Activated CD8-positive, alpha-beta T cell treated with anti-CD3 and anti-CD28 coated beads, Interleukin-2, amount 10 ng/mL, durations not matched to agents 7 days and 5 days (primary cell): ENCODE results near the gene ST6GALNAC2. TPM values are rescaled to one million over a fixed set of nuclear protein-coding genes. Genes with fewer than 3 reads are reported as not detected.
"Not testable (repeated sequence)": the region's sequence is repeated elsewhere in the genome, so short reads cannot be mapped to it uniquely, and the experiment has no call there.

Experiments used
- ATAC-seq: fragments of 150-1000 bp; cut with Tn5 transposase; one replicate; pipeline ENCODE4 v1.10.0; 2021; ENCODE audit warnings: moderate library complexity
- CTCF ChIA-PET: fragments of 350-600 bp; sonication (Branson Sonifier 250); formaldehyde crosslinking; loops from one replicate; lab custom pipeline; 2021; ENCODE audit warnings: antibody characterized with exemption; lab: Charles Lee
- POLR2A ChIA-PET: fragments of 350-600 bp; sonication (Branson Sonifier 250); formaldehyde crosslinking; loops from one replicate; lab custom pipeline; 2021; ENCODE audit warnings: antibody characterized with exemption; lab: Charles Lee
- DNase-seq: peaks from one replicate; pipeline ENCODE4 v3.0.0-alpha.2; 2020
- H3K27ac Mint-ChIP-seq: one replicate; pipeline ENCODE4 v1.8.0; 2021; ENCODE audit warnings: mild to moderate bottlenecking, mixed read lengths
- H3K27me3 Mint-ChIP-seq: one replicate; pipeline ENCODE4 v1.8.0; 2021; ENCODE audit warnings: low read depth, mixed read lengths
- H3K36me3 Mint-ChIP-seq: one replicate; pipeline ENCODE4 v1.8.0; 2021; ENCODE audit warnings: low read depth, mixed read lengths
- H3K4me1 Mint-ChIP-seq: one replicate; pipeline ENCODE4 v1.8.0; 2021; ENCODE audit warnings: low read depth, mixed read lengths
- H3K4me3 Mint-ChIP-seq: one replicate; pipeline ENCODE4 v1.8.0; 2021; ENCODE audit warnings: mild to moderate bottlenecking, mixed read lengths
- H3K9me3 Mint-ChIP-seq: one replicate; pipeline ENCODE4 v1.8.0; 2022; ENCODE audit warnings: mixed read lengths; ENCODE audit not compliant: insufficient read depth
- total RNA-seq, 2 experiments: library from RNA; stranded (reverse); gene quantifications; one replicate each; pipeline ENCODE4 v1.2.3, GENCODE V29; 2021

ST6GALNAC2 gene
- total RNA-seq, 2 experiments from 2014 or later = not detected

GRCh38 chr17:76568811-76569221 lies 16.8 kb downstream of the ST6GALNAC2 start:
- ChIA-PET CTCF (interaction anchor here (1.8 to 4.3 kb wide), 3 partner anchors 17 to 56 kb away, joined by 5 to 17 read pairs (median 7); no protein-coding TSS in a partner anchor), POLR2A (no interaction called here)
- H3K27ac Mint-ChIP-seq = no peak overlapping the region

GRCh38 chr17:76567634-76568432 lies 17.8 kb downstream of the ST6GALNAC2 start:
- Mint-ChIP-seq H3K4me3 (no peak overlapping the region), H3K4me1 (peaks cover 32% of the 10 kb centered on the region), H3K9me3 (no peaks in the 10 kb centered on the region), H3K27me3 (no peaks in the 10 kb centered on the region), H3K36me3 (peaks cover 34% of the 10 kb centered on the region), H3K27ac (no peak overlapping the region)
- DNase-seq (no peak), ATAC-seq (no peak)
- POLR2A ChIA-PET = no interaction called here
- CTCF ChIA-PET = interaction anchor here (0.8 to 2.5 kb wide), 7 partner anchors 10 to 147 kb away, joined by 3 to 17 read pairs (median 5); no protein-coding TSS in a partner anchor

More at GRCh38 chr17:76568811-76569221, 16.8 kb downstream of the ST6GALNAC2 start:
- no peak overlapping the region for H3K4me3 Mint-ChIP-seq
- peaks cover 25% of the 10 kb centered on the region for H3K4me1 Mint-ChIP-seq
- ATAC-seq (no peak), DNase-seq (no peak)
- peaks cover 27% of the 10 kb centered on the region for H3K36me3 Mint-ChIP-seq
- no peaks in the 10 kb centered on the region for H3K27me3 Mint-ChIP-seq
- no peaks in the 10 kb centered on the region for H3K9me3 Mint-ChIP-seq

GRCh38 chr17:76566988-76567431 lies 18.6 kb downstream of the ST6GALNAC2 start:
- Mint-ChIP-seq H3K27ac (no peak overlapping the region), H3K36me3 (peaks cover 39% of the 10 kb centered on the region), H3K4me1 (peaks cover 38% of the 10 kb centered on the region), H3K9me3 (no peaks in the 10 kb centered on the region), H3K4me3 (no peak overlapping the region), H3K27me3 (no peaks in the 10 kb centered on the region)
- DNase-seq (no peak), ATAC-seq (no peak)
- ChIA-PET POLR2A (interaction anchor here (1.3 kb wide), 1 partner anchor 10 kb away, joined by 5 read pairs; no protein-coding TSS in a partner anchor), CTCF (interaction anchor here (0.7 to 2.5 kb wide), 10 partner anchors 9 to 147 kb away, joined by 3 to 17 read pairs (median 4); no protein-coding TSS in a partner anchor)

GRCh38 chr17:76566613-76566943 lies 19.1 kb downstream of the ST6GALNAC2 start:
- peaks cover 43% of the 10 kb centered on the region for H3K36me3 Mint-ChIP-seq
- ATAC-seq (no peak), DNase-seq (no peak)
- H3K4me1 Mint-ChIP-seq = peaks cover 42% of the 10 kb centered on the region
- no peak overlapping the region for H3K4me3 Mint-ChIP-seq
- H3K9me3 Mint-ChIP-seq = no peaks in the 10 kb centered on the region
- POLR2A ChIA-PET = interaction anchor here (1.3 kb wide), 1 partner anchor 9 kb away, joined by 5 read pairs; no protein-coding TSS in a partner anchor
- H3K27ac Mint-ChIP-seq = no peak overlapping the region
- H3K27me3 Mint-ChIP-seq = no peaks in the 10 kb centered on the region
- CTCF ChIA-PET = interaction anchor here (0.7 to 2.5 kb wide), 7 partner anchors 9 to 148 kb away, joined by 3 to 17 read pairs (median 4); no protein-coding TSS in a partner anchor

- ChIA-PET CTCF (interaction anchor here (0.7 to 2.5 kb wide), 6 partner anchors 8 to 148 kb away, joined by 3 to 17 read pairs (median 4); no protein-coding TSS in a partner anchor), POLR2A (interaction anchor here (1.3 kb wide), 1 partner anchor 9 kb away, joined by 5 read pairs; no protein-coding TSS in a partner anchor)
- no peaks in the 10 kb centered on the region for H3K9me3 Mint-ChIP-seq
- peaks cover 48% of the 10 kb centered on the region for H3K4me1 Mint-ChIP-seq
- no peak overlapping the region for H3K4me3 Mint-ChIP-seq
- ATAC-seq = no peak
- H3K36me3 Mint-ChIP-seq = peaks cover 49% of the 10 kb centered on the region
- no peak for DNase-seq
- H3K27me3 Mint-ChIP-seq = no peaks in the 10 kb centered on the region
- H3K27ac Mint-ChIP-seq = peak overlapping the region; percentile 24
Measured at GRCh38 chr17:76565728-76566612, 19.7 kb downstream of the ST6GALNAC2 start.

GRCh38 chr17:76564991-76565727 lies 20.5 kb downstream of the ST6GALNAC2 start:
- ATAC-seq, H3K27me3 Mint-ChIP-seq, CTCF ChIA-PET, H3K9me3 Mint-ChIP-seq, DNase-seq, H3K4me3 Mint-ChIP-seq, POLR2A ChIA-PET: not testable (repeated sequence)
- H3K4me1 Mint-ChIP-seq = peaks cover 54% of the 10 kb centered on the region
- H3K27ac Mint-ChIP-seq = peak overlapping the region; percentile 24
- H3K36me3 Mint-ChIP-seq = peaks cover 57% of the 10 kb centered on the region

- H3K9me3 Mint-ChIP-seq, H3K4me3 Mint-ChIP-seq, POLR2A ChIA-PET, DNase-seq, H3K27me3 Mint-ChIP-seq: not testable (repeated sequence)
- peak; percentile 22 for ATAC-seq
- Mint-ChIP-seq H3K27ac (peak overlapping the region; percentile 72), H3K36me3 (peaks cover 72% of the 10 kb centered on the region), H3K4me1 (peaks cover 72% of the 10 kb centered on the region)
- CTCF ChIA-PET = interaction anchor here (1.4 kb wide), 1 partner anchor 61 kb away, joined by 7 read pairs; no protein-coding TSS in a partner anchor
Measured at GRCh38 chr17:76563359-76563758, 22.3 kb downstream of the ST6GALNAC2 start.

- Mint-ChIP-seq H3K9me3 (no peaks in the 10 kb centered on the region), H3K27ac (peak overlapping the region; percentile 72), H3K4me1 (peaks cover 70% of the 10 kb centered on the region), H3K4me3 (no peak overlapping the region), H3K36me3 (peaks cover 74% of the 10 kb centered on the region), H3K27me3 (no peaks in the 10 kb centered on the region)
- CTCF ChIA-PET = interaction anchor here (1.3 to 1.4 kb wide), 2 partner anchors 14 to 61 kb away, joined by 3 to 7 read pairs; no protein-coding TSS in a partner anchor
- DNase-seq (no peak), ATAC-seq (no peak)
- POLR2A ChIA-PET = no interaction called here
Measured at GRCh38 chr17:76562734-76563148, 22.9 kb downstream of the ST6GALNAC2 start.

- ChIA-PET POLR2A (interaction anchor here (0.8 kb wide), 1 partner anchor 164 kb away, joined by 3 read pairs; the partner anchor contains the start of genes JMJD6 and METTL23), CTCF (interaction anchor here (0.7 to 6.1 kb wide), 7 partner anchors 13 to 152 kb away, joined by 3 to 82 read pairs (median 4); no protein-coding TSS in a partner anchor)
- Mint-ChIP-seq H3K9me3 (no peaks in the 10 kb centered on the region), H3K27ac (peak overlapping the region; percentile 53), H3K27me3 (no peaks in the 10 kb centered on the region), H3K36me3 (peaks cover 79% of the 10 kb centered on the region), H3K4me1 (peaks cover 67% of the 10 kb centered on the region), H3K4me3 (peak overlapping the region; percentile 46)
- DNase-seq (no peak), ATAC-seq (no peak)
Measured at GRCh38 chr17:76561799-76562268, 23.8 kb downstream of the ST6GALNAC2 start.

- peaks cover 75% of the 10 kb centered on the region for H3K36me3 Mint-ChIP-seq
- peaks cover 71% of the 10 kb centered on the region for H3K4me1 Mint-ChIP-seq
- ChIA-PET CTCF (interaction anchor here (0.7 to 6.1 kb wide), 6 partner anchors 15 to 152 kb away, joined by 3 to 82 read pairs (median 4); no protein-coding TSS in a partner anchor), POLR2A (interaction anchor here (0.8 kb wide), 1 partner anchor 165 kb away, joined by 3 read pairs; the partner anchor contains the start of genes JMJD6 and METTL23)
- ATAC-seq (no peak), DNase-seq (no peak)
- H3K4me3 Mint-ChIP-seq = peak overlapping the region; percentile 46
- no peaks in the 10 kb centered on the region for H3K27me3 Mint-ChIP-seq
- peak overlapping the region; percentile 53 for H3K27ac Mint-ChIP-seq
- no peaks in the 10 kb centered on the region for H3K9me3 Mint-ChIP-seq
Measured at GRCh38 chr17:76561332-76561731, 24.3 kb downstream of the ST6GALNAC2 start.
